ENCODE results near the gene TNC.

TNC gene

GRCh38 chr9:115058684-115059315, 59.2 kb downstream of the TNC start:
- DNase-seq (ENCODE audit: insufficient read length, low spot score) (no peak), FAIRE-seq (no peak)
- no peak for TF ChIP-seq CTCF (IDR thresholded peaks at IDR 0.05; ENCODE audit: insufficient read depth, missing control alignments)

GRCh38 chr9:115058175-115058574, 59.8 kb downstream of the TNC start:
- no peak for DNase-seq (ENCODE audit: insufficient read length, low spot score)
- no peak for FAIRE-seq
- no peak for TF ChIP-seq CTCF (IDR thresholded peaks at IDR 0.05; ENCODE audit: insufficient read depth, missing control alignments)

- no peak for FAIRE-seq
- DNase-seq (ENCODE audit: insufficient read length, low spot score), result no peak
- no peak for TF ChIP-seq CTCF (IDR thresholded peaks at IDR 0.05; ENCODE audit: insufficient read depth, missing control alignments)
Observed at GRCh38 chr9:115057559-115057958, 60.4 kb downstream of the TNC start.

- no peak for TF ChIP-seq CTCF (IDR thresholded peaks at IDR 0.05; ENCODE audit: insufficient read depth, missing control alignments)
- no peak for DNase-seq (ENCODE audit: insufficient read length, low spot score)
- no peak for FAIRE-seq
Observed at GRCh38 chr9:115050002-115050490, 67.9 kb downstream of the TNC start.

DNA sequence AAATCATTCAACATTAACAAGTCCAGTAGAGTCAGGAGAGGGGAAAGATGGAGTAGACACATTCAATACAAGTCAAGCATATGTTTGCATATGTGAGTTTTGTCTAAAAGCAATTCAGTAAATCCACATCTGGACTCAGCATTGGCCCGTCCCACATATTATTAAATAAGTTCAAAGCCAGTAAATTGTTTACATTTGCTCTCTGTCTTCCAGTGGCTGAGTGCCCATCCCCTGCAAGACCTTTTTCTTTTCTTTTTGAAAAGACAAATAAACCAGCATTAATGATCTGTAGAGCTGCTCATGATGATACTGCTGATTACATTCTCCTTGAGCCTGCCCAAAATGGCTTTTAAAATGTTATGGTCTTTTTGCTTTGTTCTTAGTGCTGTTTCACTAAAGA, 71.1 kb downstream of the TNC start:
- DNase-seq (ENCODE audit: insufficient read length, low spot score), result no peak
- TF ChIP-seq CTCF (IDR thresholded peaks at IDR 0.05; ENCODE audit: insufficient read depth, missing control alignments), result no peak
- no peak for FAIRE-seq

GRCh38 chr9:115046199-115046598, 71.8 kb downstream of the TNC start:
- TF ChIP-seq CTCF (IDR thresholded peaks at IDR 0.05; ENCODE audit: insufficient read depth, missing control alignments), result no peak

GRCh38 chr9:115043632-115044031, 74.3 kb downstream of the TNC start:
- TF ChIP-seq CTCF (IDR thresholded peaks at IDR 0.05; ENCODE audit: insufficient read depth, missing control alignments), result no peak
- no peak for DNase-seq (ENCODE audit: insufficient read length, low spot score)
- no peak for FAIRE-seq

More at GRCh38 chr9:115046199-115046598, 71.8 kb downstream of the TNC start:
- DNase-seq (ENCODE audit: insufficient read length, low spot score) (no peak), FAIRE-seq (no peak)
